HG03565 (cell line): ENCODE data around the gene GGTLC3.
"Not testable (repeated sequence)": the region's sequence is repeated elsewhere in the genome, so short reads cannot be mapped to it uniquely, and the experiment has no call there.

Source experiments
- ATAC-seq: cut with Tn5 transposase; IDR thresholded peaks from one replicate; pipeline ENCODE4 v1.9.1; 2021; ENCODE audit warnings: mild to moderate bottlenecking, moderate library complexity; ENCODE audit not compliant: unreplicated experiment

The GGTLC3 gene

DNA sequence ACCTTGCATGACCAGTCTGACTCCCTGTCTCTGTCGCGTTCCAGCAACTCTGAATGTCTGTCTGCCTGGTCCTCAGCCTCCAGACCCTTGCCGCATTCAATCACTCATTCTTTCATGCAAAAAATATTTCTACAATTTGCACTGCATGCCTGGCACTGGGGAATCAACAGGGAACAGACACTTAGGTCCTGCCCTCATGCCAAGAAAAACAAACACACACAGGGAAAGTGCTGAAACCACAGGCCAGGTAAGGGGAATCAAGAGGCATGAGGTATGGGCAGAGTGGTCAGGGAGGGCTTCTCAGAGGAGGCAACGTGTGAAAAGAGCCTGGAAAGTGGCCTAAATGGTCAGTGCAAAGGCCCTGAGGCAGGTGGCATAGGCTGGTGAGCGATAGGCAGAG lies at the start of gene GGTLC3:
GGTLC3 (minus strand) TSS at position 101 of the 400 bp plus-strand sequence. CDS start 264 bp downstream, outside the sequence.
- not testable (repeated sequence) for ATAC-seq

DNA sequence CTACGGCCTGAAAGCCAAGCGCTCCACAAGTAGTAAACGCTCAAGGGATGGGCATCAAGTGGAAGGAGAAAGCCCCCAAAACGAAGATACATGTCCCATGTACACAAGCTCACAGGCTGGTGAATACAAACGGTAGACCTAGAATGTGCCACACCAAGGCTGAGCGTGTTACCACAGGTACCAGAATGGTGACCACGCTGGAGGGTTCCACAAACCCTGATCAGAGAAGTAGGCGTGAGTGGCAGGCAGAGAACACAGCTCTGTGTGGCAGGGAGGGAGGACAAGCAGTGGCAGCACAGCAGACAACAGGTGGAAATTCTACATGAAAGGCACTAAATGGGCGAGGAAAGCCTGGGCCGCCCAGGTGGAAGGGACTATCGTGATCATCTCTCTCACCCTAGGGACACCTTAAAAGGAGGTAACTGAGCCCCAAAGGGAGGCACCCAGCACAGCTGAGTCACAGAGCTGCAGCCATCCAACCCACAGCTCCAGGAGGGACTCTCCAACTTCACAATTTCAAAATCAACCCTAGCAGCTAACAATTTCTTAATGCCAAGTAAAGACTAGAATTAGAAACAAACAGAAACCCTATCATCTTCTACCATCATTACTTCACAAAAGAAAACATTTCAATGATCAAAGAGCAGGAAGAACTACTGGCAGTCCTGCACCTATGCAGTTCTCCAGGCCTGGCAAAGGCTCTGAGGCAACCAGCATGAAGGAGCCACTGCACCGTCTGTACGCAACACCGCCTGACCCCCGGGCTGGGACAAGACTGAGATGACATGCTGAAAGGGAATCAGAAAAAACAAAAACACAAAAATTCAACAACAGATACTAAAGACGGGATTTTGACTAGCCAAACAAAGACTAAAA lies 42.4 kb upstream of the GGTLC3 start:
- not testable (repeated sequence) for ATAC-seq

DNA sequence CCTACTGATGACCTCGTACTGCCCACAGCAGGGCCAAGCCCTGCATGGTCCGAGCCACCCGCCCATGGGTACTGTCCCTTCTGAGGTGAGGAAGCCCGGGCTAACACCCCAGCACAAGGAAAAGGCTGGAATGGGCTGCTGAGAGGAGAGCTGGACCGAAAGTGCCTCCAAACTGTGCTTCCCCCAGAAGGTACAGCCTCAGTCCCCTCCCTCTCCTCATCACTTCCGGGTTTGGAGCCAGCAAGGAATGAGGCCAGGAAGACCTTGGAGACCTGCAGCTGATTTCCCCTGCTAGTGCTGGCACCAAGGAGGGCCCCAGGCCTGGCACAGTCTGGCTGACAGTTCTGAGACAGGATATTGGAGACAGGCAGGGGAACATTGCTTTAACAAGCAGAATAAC lies 41.0 kb upstream of the GGTLC3 start:
- not testable (repeated sequence) for ATAC-seq

DNA sequence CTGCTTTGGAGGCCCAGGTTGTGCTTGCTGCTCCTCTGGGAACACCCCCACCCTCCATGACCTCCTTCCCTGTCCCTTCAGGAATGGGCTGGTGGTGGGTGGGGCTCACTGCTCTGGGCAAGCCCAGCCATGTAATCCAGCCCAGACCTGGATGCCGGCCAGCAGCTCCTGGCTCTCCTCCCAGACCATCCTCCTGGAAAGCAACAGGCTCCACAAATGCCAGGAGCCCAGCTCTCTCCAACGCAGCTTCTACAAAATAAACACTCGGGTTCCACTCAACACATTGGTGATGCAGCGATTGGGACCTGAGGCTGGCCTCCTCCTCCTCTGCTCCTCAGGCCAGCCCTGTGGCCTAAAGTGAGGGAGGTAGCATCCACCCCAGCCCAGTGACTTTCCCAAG lies 40.6 kb upstream of the GGTLC3 start:
- not testable (repeated sequence) for ATAC-seq

DNA sequence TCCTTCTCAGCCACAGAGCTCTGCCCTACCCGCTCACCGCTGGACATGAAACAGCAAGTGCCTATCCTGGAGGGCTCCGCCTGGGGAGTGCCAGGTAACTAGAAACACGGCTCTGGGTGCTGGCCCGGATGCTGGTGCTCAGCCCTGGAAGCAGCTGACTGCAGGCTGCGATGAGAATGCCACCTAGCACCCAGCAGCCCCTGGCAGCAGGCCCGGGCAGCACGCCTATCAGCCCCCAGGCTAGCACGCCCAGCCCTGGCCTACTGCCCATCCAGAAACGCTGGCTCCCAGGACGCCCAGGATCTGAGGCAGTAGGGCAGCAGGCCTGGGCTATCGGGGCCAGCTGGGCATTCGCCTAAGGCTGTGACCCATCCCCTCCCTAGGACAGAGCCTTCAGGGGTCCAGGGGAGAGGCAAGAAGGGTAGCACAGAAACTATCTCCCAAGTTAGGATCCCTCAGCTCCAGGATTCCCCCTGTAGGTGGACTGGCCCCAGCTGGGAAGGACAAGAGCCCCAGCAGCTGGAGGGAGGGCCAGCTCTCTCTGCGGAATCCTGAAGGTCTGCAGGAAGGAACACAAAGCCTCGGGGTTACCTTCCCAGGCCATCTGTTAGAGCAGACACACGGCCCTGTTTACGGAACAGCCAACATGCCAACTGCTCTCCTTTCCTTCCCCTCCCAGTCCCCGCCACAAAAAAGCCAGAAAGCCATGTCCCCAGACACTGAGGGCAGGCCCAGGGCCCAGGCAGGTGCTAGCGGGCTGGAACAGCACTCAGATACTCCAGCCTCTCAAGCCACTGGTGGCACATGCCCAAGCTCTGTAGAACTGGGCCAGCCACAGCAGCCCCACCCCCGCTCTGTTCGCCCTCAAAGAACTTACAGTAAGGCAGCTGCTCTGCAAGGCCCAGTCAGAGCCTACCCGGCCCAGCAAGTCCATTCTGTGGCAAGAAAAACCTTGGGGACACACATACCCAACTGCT lies 36.6 kb upstream of the GGTLC3 start:
- not testable (repeated sequence) for ATAC-seq

DNA sequence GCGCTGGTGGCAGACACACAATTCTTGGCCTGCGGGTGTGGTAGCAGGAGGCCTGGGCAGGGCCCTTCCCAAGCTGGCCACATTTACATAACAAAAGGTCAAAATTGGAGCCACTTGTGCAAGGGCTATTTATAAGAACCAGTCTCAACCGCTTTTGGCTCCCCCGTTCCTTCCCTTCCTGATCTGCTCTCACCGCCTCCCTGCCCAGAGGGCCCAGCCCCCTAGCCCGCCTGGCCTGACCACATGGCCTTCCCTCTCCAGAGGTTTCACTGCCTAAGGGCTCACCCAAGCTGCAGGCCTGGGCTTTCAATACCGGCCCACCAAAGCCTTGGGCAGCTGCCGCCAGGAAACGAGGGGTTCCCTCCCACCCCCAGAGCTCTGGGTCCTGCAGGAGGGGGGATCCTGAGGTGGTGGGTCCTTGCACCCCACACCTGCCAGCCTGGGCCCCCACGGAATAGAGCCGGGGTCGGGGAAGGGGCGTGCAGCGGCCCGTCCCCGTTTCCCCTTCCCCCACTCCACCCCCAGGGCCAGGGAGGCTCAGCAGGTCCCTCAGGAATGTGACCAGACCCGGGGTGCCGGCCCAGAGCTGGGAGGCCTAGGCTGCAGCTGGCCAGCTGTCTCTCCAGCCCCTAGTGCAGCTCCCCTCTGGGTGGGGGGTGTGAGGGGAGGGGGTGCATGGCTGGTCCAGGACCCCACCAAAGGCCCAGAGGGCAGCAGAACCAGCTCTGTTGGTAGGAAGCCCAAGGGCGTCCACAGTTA lies 35.1 kb upstream of the GGTLC3 start:
- ATAC-seq: not testable (repeated sequence)

DNA sequence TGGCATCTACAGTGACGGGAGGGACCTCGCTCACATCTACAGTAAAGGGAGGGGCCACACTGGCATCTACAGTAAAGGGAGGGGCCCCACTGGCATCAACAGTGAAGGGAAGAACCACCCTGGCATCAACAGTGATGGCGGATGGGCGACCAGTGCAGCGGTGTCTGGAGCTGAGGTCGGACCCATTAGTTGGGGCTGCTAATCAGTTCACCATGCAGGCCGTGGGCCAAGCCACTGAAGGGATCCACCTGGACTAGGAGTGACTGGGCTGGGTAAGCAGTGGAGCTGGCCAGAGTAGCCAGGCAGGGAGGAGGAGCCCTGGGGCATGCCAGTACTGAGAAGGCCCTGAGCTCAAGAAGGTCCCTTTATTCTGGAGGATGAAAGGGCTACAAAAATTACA lies 33.1 kb upstream of the GGTLC3 start:
- ATAC-seq: not testable (repeated sequence)

DNA sequence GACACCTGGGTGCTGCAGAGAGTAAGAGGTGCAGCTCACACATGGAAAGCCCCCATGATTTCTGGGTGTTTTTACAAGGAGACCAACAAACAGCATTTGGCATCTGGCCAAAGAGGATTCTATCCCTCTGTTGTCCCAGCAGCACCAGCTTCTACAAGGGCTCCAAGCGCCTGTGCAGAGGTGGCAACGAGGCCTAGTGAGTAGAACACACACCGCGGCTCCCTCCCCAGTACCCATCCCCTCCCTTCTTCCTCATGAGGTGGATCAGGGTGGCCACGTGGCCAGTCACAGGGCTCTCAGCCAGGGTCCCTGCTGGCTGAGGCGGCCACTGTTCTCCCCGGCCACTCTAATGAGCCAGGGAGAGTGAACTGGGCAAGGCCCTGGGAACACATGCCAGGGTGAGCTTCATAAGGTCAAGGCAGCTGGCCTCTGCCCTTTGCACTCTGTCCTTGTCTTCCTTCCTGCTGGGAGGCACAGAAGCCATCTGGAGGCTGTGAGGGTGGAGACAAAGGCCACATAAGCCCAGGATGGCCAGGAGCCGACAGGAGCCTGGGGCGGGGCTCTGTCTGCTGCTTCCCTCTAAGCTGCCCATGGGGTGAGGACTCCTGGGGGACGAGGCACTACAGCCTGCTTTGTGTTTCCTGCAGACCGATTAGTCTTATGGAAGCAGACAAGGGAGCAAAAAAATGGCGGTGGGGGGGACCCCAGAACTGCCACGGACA lies 31.7 kb upstream of the GGTLC3 start:
- not testable (repeated sequence) for ATAC-seq

DNA sequence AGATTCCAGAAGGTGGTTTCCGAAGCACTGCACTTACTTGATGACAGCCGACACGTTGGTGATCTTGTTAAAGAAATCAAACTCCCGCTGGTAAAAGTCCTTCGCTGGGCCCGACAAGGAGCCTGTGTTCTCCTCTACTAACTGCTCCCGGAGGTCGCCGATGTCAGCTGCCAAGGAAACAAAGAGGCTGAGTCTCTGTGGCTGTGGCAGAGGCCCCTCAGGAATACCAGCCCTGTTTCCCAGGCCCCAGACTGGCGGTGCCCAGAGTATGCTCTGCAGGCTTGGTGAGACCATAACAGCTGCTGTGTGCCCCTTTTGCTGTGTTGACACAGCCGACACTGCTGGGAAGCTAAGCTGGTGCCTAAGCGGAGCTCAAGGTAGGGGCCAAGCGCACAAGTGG lies 26.7 kb upstream of the GGTLC3 start:
- not testable (repeated sequence) for ATAC-seq

DNA sequence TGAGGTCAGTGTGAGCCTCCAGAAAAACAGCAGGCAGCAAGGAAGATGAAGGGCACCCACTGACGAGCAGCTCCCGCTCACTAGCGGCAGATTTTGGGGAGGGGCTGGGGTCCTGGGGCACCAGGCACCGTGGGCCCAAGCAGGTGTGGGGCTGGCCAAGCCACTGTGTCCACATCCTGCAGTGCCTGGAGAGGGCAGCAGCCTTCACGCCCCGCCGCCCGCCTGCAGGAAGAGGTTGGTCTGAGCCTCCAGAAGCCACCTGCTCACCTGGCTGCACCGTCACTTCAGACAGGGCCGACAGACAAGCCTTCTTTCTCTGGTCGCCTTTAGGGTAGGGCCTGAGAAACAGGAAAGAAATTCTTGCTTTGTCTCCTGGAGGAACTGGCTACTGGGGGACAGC lies 25.4 kb upstream of the GGTLC3 start:
- ATAC-seq: not testable (repeated sequence)

DNA sequence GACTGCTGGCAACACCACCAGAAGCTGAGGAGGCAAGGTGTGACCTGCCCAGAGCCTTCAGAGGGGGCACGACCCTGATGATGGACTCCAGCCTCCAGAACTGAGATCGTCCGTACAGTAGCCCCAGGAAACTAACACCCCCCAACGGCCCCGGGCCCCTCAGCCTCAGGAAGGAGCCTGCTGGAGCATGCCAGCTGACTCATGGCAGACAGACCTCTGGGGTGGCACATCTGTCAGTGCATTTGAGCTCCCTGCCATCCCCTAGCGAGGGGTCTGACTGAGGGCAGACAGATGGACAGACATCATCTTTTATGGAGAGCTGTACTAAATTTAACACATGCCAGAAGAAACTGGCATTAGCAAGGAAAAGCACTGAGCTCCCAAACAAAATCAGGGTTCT lies 22.0 kb upstream of the GGTLC3 start:
- ATAC-seq: not testable (repeated sequence)

DNA sequence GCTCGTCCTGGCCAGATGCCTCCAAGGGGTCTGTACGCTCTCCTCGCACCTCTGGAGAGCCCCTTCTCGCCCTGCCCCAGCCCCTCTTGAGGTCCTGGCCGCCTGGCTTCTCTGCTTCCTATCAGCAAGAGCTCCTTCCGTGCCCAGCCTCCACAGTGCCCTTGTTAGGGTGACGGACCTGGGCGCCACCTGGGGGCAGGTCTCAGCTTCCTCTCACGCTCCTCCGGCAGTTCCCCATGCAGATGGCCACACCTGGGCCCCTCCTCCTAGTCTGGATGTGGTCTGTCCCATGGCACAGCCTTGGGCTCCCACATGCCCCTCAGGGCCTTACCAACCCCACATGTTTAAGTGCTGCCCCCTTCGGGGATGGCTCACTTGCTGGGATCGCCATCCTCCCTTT lies 16.4 kb upstream of the GGTLC3 start:
- not testable (repeated sequence) for ATAC-seq

DNA sequence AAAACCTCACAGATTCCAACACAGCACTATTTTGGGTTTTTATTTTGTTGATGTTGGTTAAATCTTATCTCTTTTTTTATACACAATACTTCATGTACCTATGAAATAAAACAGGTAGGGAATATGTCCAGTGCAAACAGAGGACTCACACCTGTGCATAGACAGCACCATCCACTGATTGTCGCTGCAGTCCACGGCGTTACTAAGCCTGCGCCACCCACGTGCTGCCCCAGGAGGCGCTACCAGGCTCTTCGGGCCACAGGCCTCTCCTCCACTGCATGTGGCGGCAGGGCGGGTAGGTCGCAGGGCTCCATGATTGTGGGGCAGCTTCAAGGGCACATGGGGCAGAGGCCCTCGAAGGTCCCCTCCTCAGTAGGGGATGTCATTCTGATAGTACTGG lies 15.7 kb upstream of the GGTLC3 start:
- not testable (repeated sequence) for ATAC-seq

DNA sequence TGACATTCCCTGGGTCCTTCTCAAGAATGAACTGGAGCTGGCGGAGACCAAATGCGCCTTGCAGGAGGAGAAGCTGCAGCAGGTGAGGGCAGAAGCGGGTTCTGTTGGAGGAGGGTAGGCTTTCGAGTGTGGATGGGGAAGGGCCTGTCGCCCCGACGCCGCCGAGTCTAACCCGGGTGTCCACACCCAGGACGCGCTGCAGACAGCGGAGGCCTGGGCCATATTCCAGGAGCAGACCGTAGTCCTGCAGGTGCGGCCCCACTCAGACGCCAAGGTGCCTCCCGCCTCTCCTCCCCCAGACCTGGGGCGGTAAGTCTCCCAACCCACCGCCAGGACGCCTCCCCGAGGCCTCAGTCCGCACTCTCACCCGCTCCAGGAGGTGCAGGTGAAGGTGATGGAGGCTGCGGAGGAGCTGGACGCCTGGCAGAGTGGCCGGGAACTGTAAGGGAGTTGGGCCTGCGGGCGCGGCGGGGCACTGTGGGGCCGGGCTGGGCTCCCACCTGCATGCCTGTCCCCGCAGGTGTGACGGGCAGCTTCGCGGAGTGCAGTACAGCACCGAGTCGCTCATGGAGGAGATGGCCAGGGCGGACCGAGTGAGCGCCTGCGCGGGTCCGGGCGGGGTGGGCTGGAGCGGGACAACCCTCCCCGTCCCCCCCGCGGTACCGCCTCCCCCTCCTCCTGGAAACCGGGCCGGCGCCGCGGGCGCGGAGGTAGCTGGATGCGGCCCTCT lies 11.6 kb upstream of the GGTLC3 start:
- not testable (repeated sequence) for ATAC-seq

DNA sequence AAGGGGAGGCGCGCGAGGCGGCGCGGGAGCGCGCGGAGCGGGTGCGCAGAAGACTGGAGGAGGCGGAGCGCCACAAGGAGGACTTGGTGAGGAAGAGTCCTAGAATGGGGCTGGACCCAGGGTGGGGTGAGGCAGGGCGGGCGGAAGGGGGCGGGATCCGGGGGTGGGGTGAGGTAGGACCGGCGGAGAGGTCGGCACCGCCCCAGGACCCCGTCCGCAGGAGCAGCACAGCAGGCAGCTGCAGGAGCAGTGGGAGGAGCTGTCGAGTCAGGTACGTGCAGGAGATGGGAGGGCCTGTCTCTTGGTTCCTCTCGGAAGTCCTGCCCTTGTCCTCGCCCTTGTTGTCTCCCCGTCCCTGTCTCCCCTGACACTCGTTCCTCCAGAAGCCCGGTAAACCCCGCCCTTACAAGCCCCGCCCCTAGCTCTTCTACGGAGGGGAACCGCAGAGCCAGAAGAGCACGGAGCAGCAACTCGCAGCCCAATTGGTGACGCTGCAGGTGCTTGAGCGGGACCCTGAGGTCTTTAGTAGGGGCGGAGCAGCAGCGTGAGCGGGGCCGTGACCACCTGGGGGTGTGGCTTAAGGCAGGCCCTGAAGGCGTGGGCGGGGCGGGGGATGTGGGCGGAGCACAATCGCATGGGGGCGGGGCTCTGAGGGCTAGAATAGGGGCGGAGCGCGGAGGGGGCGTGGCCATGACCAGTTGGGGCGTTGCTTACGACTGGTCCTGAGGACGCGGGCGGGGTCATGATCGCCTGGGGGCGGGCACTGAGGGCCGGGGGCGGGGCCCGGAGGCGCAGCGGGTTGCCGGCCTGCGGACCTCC lies 10.8 kb upstream of the GGTLC3 start:
- ATAC-seq: peak; percentile 59

DNA sequence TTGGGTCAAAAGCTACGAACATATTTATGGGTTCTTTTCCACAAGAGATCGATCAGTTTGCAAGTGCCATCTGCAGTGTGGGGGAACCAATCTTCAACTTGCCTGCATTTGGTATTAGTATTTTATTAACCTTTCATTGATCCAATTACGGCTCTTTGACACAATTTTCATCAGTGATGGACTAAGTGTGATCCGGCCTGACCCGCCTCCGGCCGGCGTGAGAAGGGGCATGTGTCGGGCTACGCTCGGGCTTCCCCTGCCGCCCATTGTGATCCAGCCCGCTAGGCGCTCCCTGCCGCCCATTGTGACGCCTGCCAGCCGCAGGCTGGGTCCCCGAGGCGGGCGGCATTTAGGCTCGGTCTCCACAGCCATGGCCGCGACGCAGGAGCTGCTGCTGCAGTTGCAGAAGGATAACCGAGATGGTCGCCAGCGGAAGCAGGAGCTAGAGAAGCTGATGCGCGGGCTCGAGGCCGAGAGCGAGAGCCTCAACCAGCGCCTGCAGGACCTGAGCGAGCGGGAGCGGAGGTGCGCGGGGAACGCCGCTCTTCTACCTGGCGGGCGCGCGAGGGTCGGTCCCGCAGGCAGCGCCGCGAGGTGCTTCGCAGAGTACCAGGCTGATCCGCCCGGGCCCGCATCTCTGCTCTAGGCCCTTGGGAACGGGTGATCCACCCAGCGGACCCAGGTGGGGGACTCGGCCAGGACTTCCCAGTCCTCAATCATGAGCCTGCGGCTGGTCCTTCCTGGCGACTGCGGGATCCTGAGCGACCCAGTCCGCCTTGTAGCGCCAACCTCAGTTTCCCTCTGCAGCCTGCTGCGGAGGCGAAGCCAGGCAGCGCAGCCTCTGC lies 10.0 kb upstream of the GGTLC3 start, which contains the start of gene TMEM191B:
TMEM191B (plus strand) TSS at position 51 of the 845 bp plus-strand sequence; CDS start at position 230, 179 bp downstream.
- ATAC-seq: peak; percentile 13

DNA sequence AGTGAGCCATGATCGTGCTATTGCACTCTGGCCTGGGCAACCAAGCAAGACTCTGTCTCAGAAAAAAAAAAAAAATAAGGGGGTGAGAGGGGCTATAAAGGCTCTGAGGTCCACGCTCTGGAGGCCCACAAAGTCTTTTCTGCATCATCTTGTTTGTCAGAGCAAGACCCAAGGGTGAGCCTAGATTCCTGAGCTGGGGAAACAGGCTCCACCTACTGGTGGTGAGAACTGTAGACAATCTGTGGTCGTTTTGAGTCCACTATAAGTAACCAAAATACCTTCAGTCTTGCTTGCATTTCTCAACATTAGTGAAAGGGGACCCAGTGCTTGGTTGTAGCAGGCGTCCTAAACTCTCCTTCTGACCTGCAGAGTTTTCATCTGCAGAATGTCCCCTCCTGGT lies 5.4 kb upstream of the GGTLC3 start:
- ATAC-seq: not testable (repeated sequence)
